CD14-positive monocyte (primary cell): Measurements from ENCODE around the gene SUN3. TPM values are rescaled to one million over a fixed set of nuclear protein-coding genes. Genes with fewer than 3 reads are reported as not detected.

Experiments
- DNase-seq, 3 donors: peaks; one replicate each; pipeline ENCODE4 v3.0.0-alpha.2; 2011 to 2022
- H2AFZ ChIP-seq: 2 replicates; pipeline ENCODE4 v1.6.0; 2012; ENCODE audit warnings: mild to moderate bottlenecking, low read depth, low read length, inconsistent platforms; ENCODE audit not compliant: insufficient read depth, poor library complexity, severe bottlenecking
- H3K27ac ChIP-seq, 2 donors: 1 replicate in 1 of 2; 2 replicates in 1 of 2; pipeline ENCODE4 v1.5.1; 2012 to 2013; ENCODE audit warnings: low read length in 2 of 2, control low read depth in 1 of 2, inconsistent platforms in 1 of 2, low read depth in 1 of 2, mild to moderate bottlenecking in 1 of 2
- H3K27me3 ChIP-seq, 2 donors: one replicate each; pipeline versions ENCODE4 v1.6.0 to v1.6.1; 2011 to 2013; ENCODE audit warnings: low read length in 2 of 2; ENCODE audit not compliant: control insufficient read depth in 2 of 2, insufficient read depth in 2 of 2
- H3K36me3 ChIP-seq, 2 donors: replicated peaks in 1 of 2; 1 replicate in 1 of 2; 2 replicates in 1 of 2; pipeline versions ENCODE4 v1.5.1 to v1.6.1; 2012 to 2013; ENCODE audit warnings: low read length in 2 of 2, control low read depth in 1 of 2, inconsistent platforms in 1 of 2, mild to moderate bottlenecking in 1 of 2; ENCODE audit not compliant: insufficient read depth in 2 of 2, control insufficient read depth in 1 of 2
- H3K4me1 ChIP-seq, 2 donors: 1 replicate in 1 of 2; 2 replicates in 1 of 2; pipeline versions ENCODE4 v1.5.1 to v1.6.1; 2012 to 2013; ENCODE audit warnings: low read length in 2 of 2, control low read depth in 1 of 2, inconsistent platforms in 1 of 2, mild to moderate bottlenecking in 1 of 2, moderate library complexity in 1 of 2; ENCODE audit not compliant: insufficient read depth in 2 of 2, control insufficient read depth in 1 of 2
- H3K4me2 ChIP-seq: replicated peaks from 2 replicates; pipeline ENCODE3; 2012; ENCODE audit warnings: low read length, moderate library complexity, mild to moderate bottlenecking; ENCODE audit not compliant: poor library complexity, severe bottlenecking; ENCODE audit errors: extremely low read depth
- H3K4me3 ChIP-seq, 3 experiments: fragments of 200-600 bp in 1 of 3; sonication (generic) in 1 of 3; replicated peaks in 1 of 3; 1 replicate in 2 of 3; 2 replicates in 1 of 3; pipeline ENCODE4 v1.5.1; 2011 to 2013; ENCODE audit warnings: low read length in 3 of 3, mild to moderate bottlenecking in 3 of 3, control low read depth in 2 of 3, low read depth in 2 of 3, inconsistent platforms in 1 of 3, moderate library complexity in 1 of 3
- H3K79me2 ChIP-seq: 2 replicates; pipeline ENCODE4 v1.6.0; 2012; ENCODE audit warnings: mild to moderate bottlenecking, control low read depth, inconsistent platforms, low read length, moderate library complexity; ENCODE audit not compliant: insufficient read depth
- H3K9ac ChIP-seq: 2 replicates; pipeline ENCODE4 v1.6.0; 2017; ENCODE audit warnings: low read length, mild to moderate bottlenecking; ENCODE audit not compliant: insufficient read depth, poor library complexity, severe bottlenecking
- H3K9me3 ChIP-seq, 2 donors: replicated peaks in 1 of 2; 1 replicate in 1 of 2; 2 replicates in 1 of 2; pipeline versions ENCODE4 v1.5.1 to v1.6.1; 2012 to 2013; ENCODE audit warnings: low read length in 2 of 2, control low read depth in 1 of 2; ENCODE audit not compliant: control insufficient read depth in 1 of 2, insufficient read depth in 1 of 2
- H4K20me1 ChIP-seq: 2 replicates; pipeline ENCODE4 v1.6.0; 2012; ENCODE audit warnings: mild to moderate bottlenecking, low read length, control low read depth, moderate library complexity; ENCODE audit not compliant: insufficient read depth
- H3K27ac Mint-ChIP-seq, 7 donors: one replicate each; pipeline ENCODE4 v1.8.0; 2020; ENCODE audit warnings: mild to moderate bottlenecking in 7 of 7, mixed read lengths in 7 of 7, moderate library complexity in 6 of 7, inconsistent platforms in 2 of 7
- H3K27me3 Mint-ChIP-seq, 3 donors: one replicate each; pipeline ENCODE4 v1.8.0; 2021 to 2022; ENCODE audit warnings: low read depth in 3 of 3, mild to moderate bottlenecking in 3 of 3, mixed read lengths in 3 of 3, moderate library complexity in 3 of 3, inconsistent platforms in 1 of 3
- H3K36me3 Mint-ChIP-seq, 2 donors: one replicate each; pipeline ENCODE4 v1.8.0; 2020; ENCODE audit warnings: mixed read lengths in 2 of 2, inconsistent platforms in 1 of 2, mild to moderate bottlenecking in 1 of 2
- H3K4me1 Mint-ChIP-seq: one replicate; pipeline ENCODE4 v1.8.0; 2020; ENCODE audit warnings: mild to moderate bottlenecking, mixed read lengths
- H3K4me3 Mint-ChIP-seq, 2 donors: one replicate each; pipeline ENCODE4 v1.8.0; 2020; ENCODE audit warnings: mild to moderate bottlenecking in 2 of 2, mixed read lengths in 2 of 2, moderate library complexity in 1 of 2
- H3K9me3 Mint-ChIP-seq, 7 donors: one replicate each; pipeline ENCODE4 v1.8.0; 2020 to 2022; ENCODE audit warnings: mixed read lengths in 7 of 7, mild to moderate bottlenecking in 6 of 7, moderate library complexity in 6 of 7, inconsistent platforms in 2 of 7
- CTCF ChIP-seq: fragments of 200-600 bp; IDR thresholded peaks from one replicate; pipeline ENCODE4 v1.8.0; 2022; ENCODE audit warnings: antibody characterized with exemption, mild to moderate bottlenecking
- WGBS: methylation state at CpG from one replicate; pipeline ENCODE4 v1.1.5; 2013; ENCODE audit warnings: missing lambda C conversion rate; ENCODE audit not compliant: insufficient coverage; 5-methylcytosine and 5-hydroxymethylcytosine counted together
- intact Hi-C, 2 donors: fragments of 100-400 bp; cut with micrococcal nuclease; formaldehyde crosslinking; loops; one replicate each; pipeline versions ENCODE4 v1.15.0 to v1.15.1; 2023
- polyA minus RNA-seq: library from RNA; depleted of rRNA, polyadenylated mRNA; stranded (reverse); fragments of >200 nt; gene quantifications from 2 replicates; pipeline ENCODE4 v1.2.3, GENCODE V29; 2012
- polyA plus RNA-seq, 3 donors: library from polyadenylated mRNA; depleted of rRNA in 1 of 3; unstranded in 2 of 3; stranded (reverse) in 1 of 3; fragments of 300-500 nt in 2 of 3; fragments of >200 nt in 1 of 3; fragmentation: Illumina TruSeq in 2 of 3; gene quantifications; 1 replicate in 2 of 3; 2 replicates in 1 of 3; pipeline ENCODE4 v1.2.3, GENCODE V29; 2012 to 2021
- total RNA-seq, 12 experiments: library from RNA in 1 of 12; stranded (reverse) in 1 of 12; fragments of 120-200 nt in 1 of 12; gene quantifications; one replicate each; pipeline ENCODE4 v1.2.4 and lab custom pipeline; 2013 to 2026; ENCODE audit warnings: mixed read lengths in 6 of 12, inconsistent platforms in 1 of 12

Gene SUN3, protein sequence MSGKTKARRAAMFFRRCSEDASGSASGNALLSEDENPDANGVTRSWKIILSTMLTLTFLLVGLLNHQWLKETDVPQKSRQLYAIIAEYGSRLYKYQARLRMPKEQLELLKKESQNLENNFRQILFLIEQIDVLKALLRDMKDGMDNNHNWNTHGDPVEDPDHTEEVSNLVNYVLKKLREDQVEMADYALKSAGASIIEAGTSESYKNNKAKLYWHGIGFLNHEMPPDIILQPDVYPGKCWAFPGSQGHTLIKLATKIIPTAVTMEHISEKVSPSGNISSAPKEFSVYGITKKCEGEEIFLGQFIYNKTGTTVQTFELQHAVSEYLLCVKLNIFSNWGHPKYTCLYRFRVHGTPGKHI
- not detected for total RNA-seq (2013)
- polyA plus RNA-seq (not detected), polyA minus RNA-seq (not detected in 2 replicates), total RNA-seq (lab: John Stamatoyannopoulos, UW) (0 to 0.60 (median 0.05) reads per million in 11 experiments)

DNA sequence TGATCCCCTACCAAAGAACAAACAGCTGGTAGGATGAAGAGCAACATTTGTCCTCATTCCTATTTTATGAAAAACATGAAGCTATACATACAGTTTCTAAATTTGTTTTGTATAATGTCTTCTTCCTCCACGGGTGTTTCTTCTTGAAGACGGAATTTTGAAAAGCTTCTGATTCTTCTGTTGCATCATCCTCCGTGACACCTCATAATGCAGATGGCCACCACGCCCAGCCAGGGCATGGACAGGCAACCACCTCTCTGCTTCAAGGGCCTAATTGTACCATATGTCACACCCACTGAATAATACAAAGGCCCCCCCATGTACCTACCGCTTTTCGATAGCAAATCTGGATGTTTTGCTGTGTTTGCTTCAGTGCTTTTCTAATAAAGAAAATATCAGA lies at the start of gene SUN3:
Gene SUN3, minus strand, starts transcription at position 170 of the 400 bp plus-strand sequence. Its CDS starts 169 bp downstream, at position 1.
- H2AFZ ChIP-seq, result no peak within 1 kb of the TSS
- H3K27ac ChIP-seq, result no peak within 1 kb of the TSS
- no peaks in the 10 kb centered on the region for H4K20me1 ChIP-seq
- WGBS, result 57% methylated on average over 1 of the region's 6 CpGs
- peaks cover 2 to 16% of the 10 kb centered on the region in 2 donors for H3K27me3 ChIP-seq
- no peak for TF ChIP-seq CTCF
- H3K4me3 ChIP-seq, result no peak within 1 kb of the TSS
- H3K4me1 ChIP-seq, result no peaks in the 10 kb centered on the region
- Mint-ChIP-seq H3K27me3 (peaks cover 19 to 23% (median 23%) of the 10 kb centered on the region in 3 donors), H3K36me3 (no peaks in the 10 kb centered on the region), H3K9me3 (peaks cover 0 to 10% (median 5%) of the 10 kb centered on the region in 7 donors), H3K4me1 (no peaks in the 10 kb centered on the region), H3K4me3 (peak within 1 kb of the TSS in 1 of 2 donors; percentile 22), H3K27ac (no peak within 1 kb of the TSS)
- H3K79me2 ChIP-seq, result no peaks in the 10 kb centered on the region
- DNase-seq, result no peak
- H3K36me3 ChIP-seq, result no peaks in the 10 kb centered on the region
- peaks cover 0 to 2% of the 10 kb centered on the region in 2 donors for H3K9me3 ChIP-seq
- no peak within 1 kb of the TSS for H3K9ac ChIP-seq
- intact Hi-C loops, result no loop called here
- no peak within 1 kb of the TSS for H3K4me2 ChIP-seq

DNA sequence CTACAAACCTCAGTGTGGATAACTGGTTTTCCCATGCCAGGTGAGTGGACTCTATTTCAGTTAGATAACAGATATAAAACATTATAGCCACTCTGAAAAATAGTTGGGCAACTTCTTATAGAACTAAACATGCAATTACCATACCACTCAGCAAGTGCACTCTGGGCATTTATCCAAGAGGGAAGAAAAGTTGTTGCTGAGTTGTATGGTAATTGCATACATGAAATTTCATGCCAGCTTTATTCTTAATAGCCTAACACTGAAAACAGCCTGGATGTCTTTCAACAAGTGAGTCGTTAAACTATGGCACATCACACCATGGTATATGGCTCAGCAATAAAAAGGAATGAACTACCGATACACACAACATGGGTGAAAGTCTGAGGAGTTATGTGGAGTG lies 49.6 kb upstream of the SUN3 start:
- peak overlapping the region in 1 of 2 donors; percentile 54 for H3K27ac ChIP-seq
- H3K9me3 ChIP-seq, result no peaks in the 10 kb centered on the region
- no peak overlapping the region for H3K9ac ChIP-seq
- Mint-ChIP-seq H3K9me3 (no peaks in the 10 kb centered on the region), H3K4me1 (peaks cover 30% of the 10 kb centered on the region), H3K4me3 (no peak overlapping the region), H3K27me3 (peaks cover 0 to 2% (median 0%) of the 10 kb centered on the region in 3 donors), H3K27ac (peak overlapping the region in 6 of 7 donors; percentile 43 to 85 (median 80)), H3K36me3 (peaks cover 0 to 2% of the 10 kb centered on the region in 2 donors)
- H3K4me1 ChIP-seq, result peaks cover 20 to 25% of the 10 kb centered on the region in 2 donors
- H3K27me3 ChIP-seq, result no peaks in the 10 kb centered on the region
- WGBS, result no CpG with 5 or more reads among the region's 2 CpGs
- no peak for TF ChIP-seq CTCF
- no peaks in the 10 kb centered on the region for H3K79me2 ChIP-seq
- peak overlapping the region; percentile 34 for H3K4me2 ChIP-seq
- H2AFZ ChIP-seq, result no peak overlapping the region
- intact Hi-C loops, result no loop called here
- H4K20me1 ChIP-seq, result no peaks in the 10 kb centered on the region
- H3K36me3 ChIP-seq, result no peaks in the 10 kb centered on the region
- DNase-seq, result peak in 1 of 3 donors; percentile 62
- H3K4me3 ChIP-seq, result no peak overlapping the region
